GM15510 (cell line): Measurements from ENCODE around the gene FAM118B.

Experiments used
- POLR2A ChIP-seq: IDR thresholded peaks from 3 replicates; pipeline ENCODE4 v1.6.1; 2011; ENCODE audit warnings: borderline replicate concordance; ENCODE audit not compliant: insufficient read length; ENCODE audit errors: extremely low read depth

Gene FAM118B

DNA sequence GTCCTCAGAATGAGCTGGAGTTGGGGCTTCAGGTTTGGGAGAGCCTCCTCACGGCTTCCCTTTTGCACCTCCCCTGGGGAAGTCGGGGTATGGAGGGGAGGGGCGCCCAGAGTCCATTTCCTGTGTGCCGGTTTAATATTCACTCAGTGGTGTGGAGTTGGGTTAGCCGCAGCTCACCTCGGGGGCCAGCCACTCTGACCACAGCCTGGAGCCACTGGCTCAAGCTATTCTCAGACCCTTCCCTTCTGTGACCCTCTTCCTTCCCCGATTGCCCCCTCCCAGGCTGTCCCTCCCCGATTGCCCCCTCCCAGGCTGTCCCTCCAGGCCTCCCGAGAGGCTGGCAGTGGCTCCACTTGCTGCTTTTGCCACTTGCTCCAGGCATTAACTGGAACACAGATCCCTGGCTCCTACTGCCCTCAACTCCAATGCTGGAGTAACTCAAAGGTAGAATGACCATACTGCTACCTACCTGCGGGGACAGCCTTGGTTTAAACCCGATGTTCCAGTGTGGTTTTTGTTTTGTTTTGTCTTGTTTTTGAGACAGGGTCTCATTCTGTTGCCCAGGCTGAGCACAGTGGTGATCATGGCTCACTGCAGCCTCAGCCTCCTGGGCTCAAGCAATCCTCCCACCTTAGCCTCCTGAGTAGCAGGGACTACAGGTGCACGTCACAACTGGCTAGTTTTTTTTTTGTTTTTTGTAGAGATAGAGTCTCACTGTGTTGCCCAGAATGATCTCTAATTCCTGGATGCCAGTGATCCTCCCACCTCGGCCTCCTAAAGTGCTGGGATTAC, 29.4 kb upstream of the FAM118B start:
- no peak for TF ChIP-seq POLR2A

DNA sequence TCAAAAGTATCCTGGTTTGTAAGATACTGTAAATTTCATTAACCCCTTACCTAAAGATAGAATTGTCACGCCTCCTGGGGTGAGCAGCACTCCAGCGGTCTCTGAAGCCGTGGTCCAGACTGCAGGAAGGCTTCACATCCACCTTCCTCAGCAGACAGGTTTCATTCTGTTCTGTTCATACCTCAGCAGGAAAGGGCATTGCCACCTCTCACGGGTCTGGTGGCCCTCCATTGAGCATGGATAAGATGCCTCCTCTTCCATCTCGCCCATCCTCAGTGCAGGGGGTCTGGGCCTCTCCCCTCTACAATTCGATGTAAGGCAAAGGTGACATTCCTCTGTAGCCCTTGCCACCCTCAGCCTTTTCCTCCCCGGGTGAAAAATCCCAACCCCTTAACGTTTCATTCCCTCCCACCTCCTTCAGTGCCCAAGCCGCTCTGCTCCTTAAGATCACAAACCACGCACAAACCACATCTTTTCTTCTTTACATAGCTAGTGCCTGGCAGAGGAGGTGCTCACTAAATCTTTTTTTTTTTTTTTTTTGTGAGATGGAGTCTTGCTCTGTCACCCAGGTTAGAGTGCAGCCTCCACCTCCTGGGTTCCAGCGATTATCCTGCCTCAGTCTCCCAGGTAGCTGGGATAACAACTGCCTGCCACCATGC, 28.7 kb upstream of the FAM118B start:
- TF ChIP-seq POLR2A, result no peak

DNA sequence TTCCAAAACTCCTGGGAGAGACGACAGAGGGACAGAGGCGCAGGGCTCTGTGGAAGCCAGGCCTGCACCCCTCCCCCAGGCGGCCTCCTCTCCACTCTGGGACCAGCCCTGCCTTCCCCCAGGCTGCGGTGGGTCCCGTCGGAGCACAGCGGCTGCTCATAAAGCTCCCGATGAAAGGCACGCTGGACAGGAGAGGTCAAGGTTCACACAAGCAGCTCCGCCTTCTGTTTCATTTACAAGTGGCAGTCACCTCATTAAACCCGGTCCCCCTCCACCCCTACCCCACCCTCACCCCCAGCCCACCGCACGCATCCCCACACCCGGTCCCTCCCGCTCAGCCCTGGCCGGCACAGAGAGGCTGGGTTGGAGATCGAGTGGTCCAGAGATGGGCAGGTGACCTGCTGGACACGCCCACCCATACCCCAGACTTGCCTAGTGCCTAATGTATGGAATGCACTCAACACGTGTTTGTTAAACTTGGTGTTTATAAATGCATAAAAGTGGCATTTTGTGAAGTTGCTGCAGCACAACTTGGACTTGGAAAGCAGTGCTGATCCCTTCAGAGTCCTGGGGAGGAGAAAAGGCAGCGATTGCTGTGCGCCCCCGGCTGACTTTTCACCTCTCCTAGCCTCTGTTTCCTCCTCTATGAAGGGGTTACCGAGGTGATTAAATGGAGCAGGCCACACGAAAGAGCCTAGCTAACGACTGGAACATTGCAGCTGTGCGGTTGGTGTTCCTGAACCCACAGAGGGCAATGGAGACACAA, 26.1 kb upstream of the FAM118B start:
- no peak for TF ChIP-seq POLR2A

DNA sequence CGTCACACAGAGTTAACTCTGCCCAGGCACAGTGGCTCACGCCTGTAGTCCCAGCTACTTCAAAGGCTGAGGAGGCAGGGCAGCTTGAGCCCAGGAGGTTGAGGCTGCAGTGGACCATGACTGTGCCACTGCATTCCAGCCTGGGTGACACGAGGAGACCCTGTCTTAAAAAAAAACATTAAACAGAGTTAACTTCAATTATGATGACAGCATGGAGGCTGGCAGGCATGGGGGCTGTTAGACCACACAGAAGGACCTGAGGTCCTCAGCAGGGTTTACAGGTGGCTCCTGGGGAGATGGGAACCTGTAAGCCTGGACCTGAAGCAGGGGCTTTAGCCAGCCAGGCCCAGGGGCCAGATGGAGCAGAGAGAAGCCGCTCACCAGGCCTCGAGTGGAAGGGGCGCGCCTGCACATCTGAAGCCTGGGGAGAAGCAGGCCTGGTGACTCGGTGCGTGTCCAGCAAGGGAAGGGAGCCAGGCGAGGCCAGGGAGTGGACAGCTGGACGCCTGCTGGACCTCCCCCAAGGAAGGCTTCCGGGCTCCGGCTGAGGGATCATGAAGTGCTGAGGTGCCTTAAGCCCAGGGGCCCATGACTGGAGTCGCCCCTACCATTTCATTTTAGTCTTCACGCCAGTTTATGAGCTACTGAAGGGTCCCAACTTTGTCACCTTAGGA, 25.4 kb upstream of the FAM118B start:
- no peak for TF ChIP-seq POLR2A

DNA sequence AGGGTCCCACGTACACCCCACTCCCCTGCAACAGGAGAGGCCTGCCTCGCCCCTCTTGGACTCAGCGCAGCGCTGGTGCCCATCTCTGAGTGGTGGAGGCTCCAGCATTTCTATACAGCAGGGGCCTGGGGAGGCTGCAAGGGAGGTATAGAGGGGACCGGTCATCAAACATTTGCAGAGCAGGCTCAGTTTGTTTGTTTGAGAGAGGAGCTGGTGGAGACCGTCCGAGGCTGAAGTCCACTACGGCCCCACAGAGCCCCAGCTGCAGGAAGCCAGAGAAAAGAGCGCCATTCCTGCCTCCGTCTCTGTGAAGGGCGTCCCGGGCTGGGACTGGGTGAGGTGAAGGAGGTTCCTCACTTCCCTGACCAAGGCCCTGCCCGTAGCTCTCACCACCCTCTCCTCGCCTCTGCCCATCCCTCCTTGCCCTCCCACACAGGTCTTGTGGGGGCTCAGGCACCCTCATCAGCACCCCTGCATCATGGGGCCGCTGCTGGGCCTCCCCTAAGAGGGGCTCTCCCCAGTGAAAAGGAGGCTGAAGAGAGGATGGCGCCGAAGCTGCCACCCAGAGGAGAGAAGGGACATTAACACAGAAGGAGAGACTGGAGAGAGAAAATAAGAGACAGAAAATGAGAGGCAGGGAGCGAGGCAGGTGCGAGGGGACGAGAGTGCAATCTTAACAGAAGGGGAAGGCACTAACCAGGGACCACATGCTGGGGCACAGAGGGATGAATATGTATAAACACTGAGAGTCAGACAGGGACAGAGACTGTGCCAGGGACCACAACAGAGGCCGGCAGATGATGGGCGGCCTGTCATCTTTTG, 24.7 kb upstream of the FAM118B start:
- no peak for TF ChIP-seq POLR2A

DNA sequence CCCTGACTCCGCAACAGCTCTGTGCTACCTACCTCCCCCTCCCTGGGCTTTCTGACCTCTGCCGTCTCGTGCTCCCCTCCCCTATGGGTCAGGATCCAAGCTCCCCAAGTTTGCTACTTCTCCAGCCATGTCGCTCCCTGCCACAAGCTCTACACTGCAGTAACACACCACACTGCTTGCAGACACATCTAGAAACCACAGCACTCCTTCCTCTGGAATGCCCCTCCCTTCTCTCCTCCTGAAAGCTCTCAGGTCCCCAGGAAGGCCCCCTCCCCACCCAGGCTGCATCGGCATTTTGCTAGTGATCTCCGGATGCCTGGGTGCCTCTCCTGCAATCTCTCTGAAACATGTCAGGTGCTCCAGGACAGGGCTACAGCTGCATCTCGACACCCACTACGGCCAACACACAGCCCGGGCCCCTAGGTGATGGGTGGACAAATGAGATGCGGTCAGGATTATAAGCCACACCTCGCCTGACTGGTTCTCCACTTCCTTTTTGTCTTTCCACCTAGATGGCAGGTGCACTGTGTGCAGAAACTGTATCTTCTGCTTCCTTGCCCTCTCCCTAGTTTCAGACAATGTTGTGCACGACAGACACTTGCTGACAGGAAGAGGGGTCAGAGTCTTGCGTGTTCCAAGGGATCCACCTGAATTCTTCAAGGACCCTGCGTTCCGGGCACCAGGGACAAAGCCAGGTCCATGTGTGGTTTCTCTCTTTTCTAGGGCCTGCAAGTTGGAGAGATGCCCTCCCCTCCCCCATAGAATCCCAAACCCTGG, 23.1 kb upstream of the FAM118B start:
- no peak for TF ChIP-seq POLR2A

DNA sequence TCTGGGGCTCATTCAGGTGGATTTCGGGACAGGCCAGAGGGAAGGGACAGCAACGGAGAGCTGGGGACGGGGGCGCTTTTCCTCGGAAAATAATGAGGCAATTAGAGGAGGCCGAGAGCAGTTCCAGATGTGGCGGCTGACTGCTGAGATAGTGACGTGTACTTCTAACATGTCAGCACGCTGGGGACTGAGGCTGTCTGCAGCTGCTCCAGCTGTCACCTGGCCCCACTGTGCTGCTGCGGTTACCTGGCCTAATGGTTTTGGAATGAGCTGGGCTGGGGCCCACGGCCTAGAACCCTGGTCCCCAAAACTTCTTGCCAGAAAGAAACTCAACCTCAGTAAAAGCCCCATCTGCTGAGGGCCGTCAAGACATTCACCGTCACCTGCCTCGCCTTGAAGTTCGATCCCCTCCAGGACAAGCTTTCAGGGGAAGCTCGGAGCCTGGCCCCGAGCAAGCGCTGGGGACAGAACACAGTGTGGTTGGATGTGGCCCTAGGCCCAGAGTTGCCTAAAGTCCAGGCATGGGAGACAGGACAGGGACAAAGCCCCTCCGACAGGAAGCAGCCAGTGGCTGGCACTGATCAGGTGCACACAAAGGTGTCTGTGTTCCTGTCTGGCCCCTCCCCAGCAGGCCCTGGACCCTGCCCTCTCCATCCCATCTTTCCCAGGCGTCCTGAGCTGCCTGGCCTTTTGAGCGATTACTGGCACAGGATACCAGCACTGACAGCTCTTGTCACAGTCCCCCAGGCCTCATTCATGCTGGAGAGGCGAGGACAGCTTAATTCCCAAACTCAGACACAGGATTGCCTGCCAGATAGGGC, 22.3 kb upstream of the FAM118B start:
- no peak for TF ChIP-seq POLR2A

DNA sequence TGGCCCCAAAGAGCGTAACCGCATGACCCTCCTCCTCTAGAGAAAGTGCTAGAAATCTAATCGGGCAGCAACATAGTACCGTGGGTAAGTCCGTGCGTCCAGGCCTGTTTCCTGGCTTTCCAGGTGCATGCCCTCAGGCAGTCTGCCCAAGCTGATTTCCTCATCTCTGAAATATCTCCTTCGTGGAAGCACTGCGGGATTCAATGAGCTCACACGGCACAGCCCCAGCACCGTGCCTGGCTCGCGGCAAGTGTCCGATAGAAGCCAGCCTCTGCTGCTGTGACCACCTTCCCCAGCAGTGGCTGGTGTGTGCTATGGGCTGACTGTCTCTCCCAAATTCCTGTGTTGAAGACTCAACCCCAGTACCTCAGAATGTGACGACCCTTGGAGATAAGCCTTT, 20.8 kb upstream of the FAM118B start:
- no peak for TF ChIP-seq POLR2A

DNA sequence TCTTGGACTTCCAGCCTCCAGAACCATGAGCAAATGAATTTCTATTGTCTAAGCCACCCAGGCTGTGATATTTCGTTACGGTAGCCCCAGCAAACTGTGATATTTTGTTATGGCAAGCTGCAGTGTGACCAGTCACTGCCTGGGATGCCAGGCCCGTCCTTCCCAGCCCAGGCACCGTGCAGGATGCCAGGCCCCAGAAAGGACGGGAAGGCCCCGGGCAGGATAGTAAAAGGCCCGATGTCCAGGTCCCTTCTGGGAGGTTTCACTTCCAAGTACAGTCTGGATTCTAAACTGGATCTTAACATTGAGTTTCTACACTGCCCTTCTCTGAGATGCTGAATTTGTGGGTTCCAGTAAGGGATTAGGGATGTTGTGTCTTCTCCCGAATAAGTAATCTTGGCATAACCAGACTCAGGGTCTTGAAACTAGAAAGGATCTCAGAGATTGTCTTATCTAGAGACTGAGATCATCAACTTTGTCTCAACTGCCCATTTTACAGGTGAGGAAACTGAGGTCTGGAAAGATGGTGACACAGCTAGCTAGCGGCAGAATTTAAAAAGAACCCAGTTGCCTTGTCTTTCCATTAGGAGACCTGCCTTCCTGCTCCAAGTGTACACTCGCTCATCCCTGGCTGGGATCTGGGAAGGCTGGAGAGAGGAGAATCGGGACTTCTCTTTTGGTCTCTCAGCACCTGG, 20.1 kb upstream of the FAM118B start:
- no peak for TF ChIP-seq POLR2A

DNA sequence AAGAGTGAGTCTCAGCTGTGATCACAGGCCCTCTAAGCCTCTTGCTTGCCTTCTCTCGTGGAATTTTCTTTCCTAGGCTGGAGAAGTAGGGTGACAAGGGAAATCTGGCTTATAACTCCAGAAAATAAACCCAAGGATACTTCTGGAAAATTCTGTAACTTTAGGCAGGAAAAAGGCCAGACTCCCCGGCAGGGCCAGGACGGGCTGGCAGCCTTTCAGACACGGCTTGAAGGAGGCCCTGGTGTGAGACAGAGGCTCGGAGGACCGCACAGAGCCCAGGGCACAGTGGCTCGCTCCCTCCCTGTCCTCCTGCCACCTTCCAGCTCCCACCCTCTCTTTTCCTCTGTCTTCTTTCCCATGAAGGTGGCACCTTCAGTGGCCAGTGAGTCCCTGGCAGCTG, 19.2 kb upstream of the FAM118B start:
- TF ChIP-seq POLR2A, result no peak

DNA sequence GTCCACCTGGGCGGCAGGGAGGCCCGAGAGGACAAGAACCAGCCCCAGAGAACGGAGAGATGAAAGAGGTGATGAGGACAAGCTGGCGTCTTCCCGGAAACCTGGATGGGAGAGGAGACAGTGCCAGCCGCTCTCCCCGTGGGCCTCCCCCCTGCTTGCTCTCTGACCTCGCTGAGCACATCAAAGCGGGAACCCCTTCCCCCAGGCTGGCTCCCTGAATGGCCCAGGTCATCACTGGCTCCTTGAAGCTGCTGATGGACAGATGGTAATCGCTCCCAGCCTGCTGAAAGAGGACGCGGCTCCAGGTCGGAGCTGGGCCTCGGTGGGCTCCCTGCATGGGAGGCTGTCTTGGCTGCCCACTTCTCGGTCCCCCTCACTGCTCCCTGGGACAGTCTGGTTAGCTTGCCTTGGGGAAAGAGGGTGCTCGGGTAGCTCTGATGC, 18.5 kb upstream of the FAM118B start:
- no peak for TF ChIP-seq POLR2A

DNA sequence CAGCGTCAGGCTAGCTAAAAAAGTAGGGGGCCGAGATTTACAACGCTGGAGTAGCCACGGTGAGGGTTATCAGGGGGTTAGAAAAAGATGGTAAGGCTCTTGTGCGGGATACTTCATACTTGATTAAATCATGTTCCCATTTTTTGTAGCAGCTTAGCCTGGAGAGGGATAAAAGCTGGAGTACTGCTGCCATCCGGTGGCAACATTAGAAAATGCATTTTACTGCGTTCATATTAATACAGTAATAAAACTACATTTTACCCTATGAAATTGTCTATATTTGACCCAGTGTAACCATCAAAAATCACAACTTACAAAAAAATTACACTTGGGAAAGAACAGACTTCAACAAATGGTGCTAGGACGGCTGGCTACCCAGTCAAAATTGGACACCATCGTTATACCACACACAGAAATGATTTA, 17.4 kb upstream of the FAM118B start:
- no peak for TF ChIP-seq POLR2A
